Activated T-cell treated with anti-CD3 and anti-CD28 coated beads for 4 hours (primary cell): ENCODE data around the gene CCL11.

Experiments
- DNase-seq: peaks from one replicate; pipeline ENCODE4 v3.0.0-alpha.2; 2020

The CCL11 gene

GRCh38 chr17:34257986-34258326 lies 27.6 kb upstream of the CCL11 start:
- DNase-seq: no peak

GRCh38 chr17:34259146-34259545 lies 26.4 kb upstream of the CCL11 start:
- no peak for DNase-seq

DNA sequence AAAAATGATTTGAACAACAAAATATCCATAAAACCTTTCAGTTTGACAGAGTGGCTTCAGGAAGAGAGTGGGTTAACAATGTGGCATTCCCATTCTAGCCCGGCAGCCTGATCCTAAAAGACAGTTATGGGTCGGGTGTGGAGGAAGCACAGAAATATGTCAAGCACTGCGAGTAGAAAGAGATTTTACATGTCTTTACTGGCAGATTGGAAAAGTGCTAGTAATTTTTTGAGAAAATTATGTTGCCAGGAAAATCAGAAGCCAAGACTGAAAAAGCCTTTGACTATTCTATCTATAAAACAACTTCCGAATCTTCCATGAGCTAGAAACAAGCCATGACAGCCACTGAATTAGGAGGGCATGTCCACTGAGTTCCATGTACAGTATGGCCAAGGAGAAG lies 24.7 kb upstream of the CCL11 start:
- DNase-seq: no peak

- no peak for DNase-seq
Measured at GRCh38 chr17:34261568-34262337, 23.8 kb upstream of the CCL11 start.

DNA sequence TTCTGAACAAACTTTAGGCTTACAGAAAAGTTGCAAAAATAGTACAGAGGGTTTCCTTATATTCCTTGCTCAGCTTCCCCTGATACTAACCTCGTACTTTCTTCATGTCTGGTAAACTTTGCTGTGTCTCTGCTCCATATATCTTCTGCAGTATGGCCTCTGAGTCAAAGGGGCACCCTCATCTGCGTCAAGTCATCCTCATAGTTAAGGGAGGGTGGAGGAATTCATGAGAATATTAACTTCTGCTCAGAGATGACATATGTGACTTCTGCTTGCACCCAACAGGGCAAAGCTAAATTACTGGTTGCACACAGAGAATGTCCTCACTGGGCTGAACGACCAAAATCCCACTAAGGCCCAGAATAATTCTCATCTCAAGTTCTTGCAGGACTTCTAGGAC lies 19.8 kb upstream of the CCL11 start:
- no peak for DNase-seq

GRCh38 chr17:34269969-34270368 lies 15.6 kb upstream of the CCL11 start, which contains the start of gene CCL7:
TSS of gene CCL7 (plus strand) at chr17:34270221. CDS start at chr17:34270291, 70 bp downstream.
- no peak for DNase-seq

DNA sequence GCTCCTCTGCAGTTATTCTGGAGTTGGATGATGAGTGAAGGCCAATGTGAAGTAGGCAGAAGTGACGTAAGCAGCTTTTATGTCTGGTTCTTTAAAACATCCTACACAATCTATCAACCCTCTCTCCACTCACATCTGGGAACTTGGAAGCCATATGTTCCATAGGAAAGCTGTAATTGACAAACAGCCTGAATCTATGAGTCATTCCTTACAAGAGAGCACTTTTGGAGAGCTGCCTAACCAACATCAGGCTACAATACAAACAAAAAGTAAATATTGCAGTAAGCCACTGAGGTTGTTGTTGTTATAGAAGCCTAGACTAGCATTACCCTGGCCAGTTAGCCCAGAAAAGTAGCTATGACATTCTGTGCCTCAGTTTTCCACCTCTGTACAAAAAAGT lies 9.7 kb upstream of the CCL11 start:
- DNase-seq: no peak

GRCh38 chr17:34276826-34277225 lies 8.7 kb upstream of the CCL11 start:
- no peak for DNase-seq

- no peak for DNase-seq
Measured at GRCh38 chr17:34283571-34283970, 2.0 kb upstream of the CCL11 start.

DNA sequence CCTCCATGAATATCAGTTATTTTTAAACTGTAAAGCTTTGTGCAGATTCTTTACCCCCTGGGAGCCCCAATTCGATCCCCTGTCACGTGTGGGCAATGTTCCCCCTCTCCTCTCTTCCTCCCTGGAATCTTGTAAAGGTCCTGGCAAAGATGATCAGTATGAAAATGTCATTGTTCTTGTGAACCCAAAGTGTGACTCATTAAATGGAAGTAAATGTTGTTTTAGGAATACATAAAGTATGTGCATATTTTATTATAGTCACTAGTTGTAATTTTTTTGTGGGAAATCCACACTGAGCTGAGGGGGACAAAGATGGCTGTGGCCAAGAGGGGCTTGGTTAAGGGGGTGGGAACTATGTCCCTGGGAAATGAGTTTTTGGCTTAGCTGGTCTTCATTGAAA lies 2.3 kb downstream of the CCL11 start:
- no peak for DNase-seq

DNA sequence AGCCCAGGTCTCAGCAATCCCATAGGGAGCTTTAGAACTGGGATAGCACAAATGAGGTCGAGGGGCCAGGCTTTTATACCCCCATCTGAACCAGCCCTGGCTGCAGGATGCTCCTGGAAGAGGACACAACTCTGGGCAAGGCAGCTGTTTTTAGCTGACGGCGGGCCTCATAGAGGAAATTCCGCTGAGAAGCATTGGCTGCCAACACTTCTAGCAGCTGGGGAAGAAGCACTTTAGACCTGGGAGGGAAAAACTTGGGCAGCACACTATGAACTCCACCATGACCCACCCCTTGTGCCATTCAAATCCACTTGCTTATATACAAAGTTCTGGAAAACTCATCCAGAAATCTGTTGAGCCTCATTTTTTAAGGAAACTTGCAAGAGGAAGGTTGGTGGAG lies 5.0 kb downstream of the CCL11 start:
- DNase-seq: no peak

GRCh38 chr17:34291721-34292348 lies 6.3 kb downstream of the CCL11 start:
- no peak for DNase-seq

DNA sequence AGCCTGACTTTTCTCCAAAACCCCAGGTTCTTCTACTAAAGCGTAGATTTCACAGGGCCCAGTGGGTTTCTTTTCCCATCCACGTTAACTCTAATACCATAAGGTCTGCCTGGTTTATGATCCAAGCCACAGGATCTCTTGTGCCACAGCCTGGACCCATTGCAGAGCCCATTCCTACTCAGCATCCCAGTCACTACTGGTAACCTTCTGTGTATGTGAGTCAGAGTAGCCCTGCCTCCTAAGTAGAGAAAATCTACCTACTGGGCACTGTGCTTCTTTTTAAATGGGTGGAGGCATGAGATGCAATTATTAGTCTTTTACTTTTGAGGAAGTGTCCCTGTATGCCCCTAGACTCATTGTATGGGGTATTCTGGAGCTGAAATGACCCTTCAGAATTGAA lies 13.5 kb downstream of the CCL11 start:
- DNase-seq: no peak

- no peak for DNase-seq
Measured at GRCh38 chr17:34299956-34300577, 14.5 kb downstream of the CCL11 start.

DNA sequence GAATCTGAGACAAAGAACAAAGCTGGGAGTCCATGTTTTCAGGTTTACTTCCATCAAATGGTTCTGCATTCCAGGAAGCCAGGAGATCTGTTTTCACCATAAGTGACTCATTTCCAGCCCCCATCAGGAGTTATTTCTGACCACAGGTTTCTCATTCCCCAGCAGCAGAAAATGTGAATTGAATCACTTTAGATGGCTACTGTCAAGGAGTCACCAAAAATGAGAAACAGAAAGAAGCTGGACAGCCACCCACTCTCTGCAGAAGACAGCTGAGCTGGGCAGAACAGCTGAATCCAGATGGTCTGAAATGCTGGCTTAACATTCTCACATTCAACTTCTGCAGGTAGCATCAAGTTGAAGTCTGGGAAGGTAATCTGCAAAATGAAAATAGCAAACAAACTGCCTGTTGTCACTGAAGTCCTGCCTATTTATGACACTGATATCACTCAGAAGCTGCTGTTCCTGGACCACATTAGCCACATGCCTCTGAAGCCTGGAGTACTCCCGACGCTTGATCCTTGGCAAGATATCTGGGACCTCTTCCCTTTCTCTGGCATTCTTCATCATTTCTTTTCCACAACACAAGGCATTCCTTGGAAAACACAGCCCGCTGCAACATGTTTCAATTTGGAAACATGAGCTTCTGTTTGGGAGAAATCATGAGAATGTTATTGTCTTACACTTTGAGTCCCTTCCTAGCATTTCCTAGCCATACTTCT lies 15.3 kb downstream of the CCL11 start:
- no peak for DNase-seq

DNA sequence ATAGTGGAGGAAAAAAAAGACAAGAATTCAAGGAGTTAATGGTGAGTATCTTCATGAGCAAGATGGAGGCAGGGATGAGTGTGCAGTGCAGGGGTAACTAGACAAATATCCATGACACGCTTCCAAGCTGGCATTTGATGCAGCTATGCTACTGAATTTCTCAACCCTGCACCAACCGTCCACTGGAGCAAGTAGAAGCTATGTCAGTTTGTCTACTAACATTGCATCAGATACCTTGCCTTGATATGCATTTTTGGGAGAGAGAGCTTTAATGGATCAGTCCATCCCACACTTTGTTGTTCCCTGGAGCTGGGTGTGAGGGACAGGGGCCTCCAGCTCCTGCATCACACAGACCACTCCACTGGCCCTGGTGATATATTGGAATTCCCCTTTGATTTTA lies 16.4 kb downstream of the CCL11 start:
- no peak for DNase-seq

DNA sequence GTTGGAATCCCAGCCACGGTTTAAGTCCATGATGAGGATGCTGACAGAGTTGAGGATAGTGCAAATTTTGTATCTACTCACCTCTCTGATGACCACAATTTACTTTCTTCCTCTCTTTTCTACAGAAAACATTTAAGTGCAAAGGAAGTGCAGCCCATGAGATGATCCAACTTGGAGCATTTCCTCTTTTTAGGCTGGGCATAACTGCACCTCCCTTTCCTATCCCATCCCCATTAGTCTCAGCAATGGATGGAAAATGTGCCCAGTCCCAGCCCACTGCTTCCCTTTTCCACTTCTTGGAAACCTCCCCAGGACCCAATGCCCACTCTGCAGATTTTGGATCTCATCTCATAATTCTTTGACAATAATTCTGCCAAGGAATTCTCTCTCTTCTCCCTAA lies 17.1 kb downstream of the CCL11 start:
- DNase-seq: no peak

- no peak for DNase-seq
Measured at GRCh38 chr17:34303606-34304005, 18.1 kb downstream of the CCL11 start.

DNA sequence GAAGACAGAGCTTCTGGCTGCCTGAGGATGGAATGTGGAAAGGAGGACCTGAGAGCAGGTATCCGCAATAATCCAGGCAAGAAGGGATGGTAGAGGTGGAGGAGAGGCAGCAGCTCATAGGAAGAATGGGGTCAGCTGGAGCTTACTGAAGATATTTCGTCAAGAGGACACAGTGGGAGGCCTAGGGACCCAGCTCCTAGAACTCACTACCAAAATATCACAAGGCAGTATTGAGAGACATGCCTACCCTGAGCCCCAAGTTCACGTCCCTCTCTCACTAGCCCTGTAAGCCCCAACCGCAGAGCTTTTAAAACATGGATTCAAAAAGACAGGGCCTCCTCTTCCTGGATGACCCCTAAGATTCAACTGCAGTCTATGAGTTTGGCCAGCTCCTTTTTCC lies 19.5 kb downstream of the CCL11 start:
- no peak for DNase-seq

DNA sequence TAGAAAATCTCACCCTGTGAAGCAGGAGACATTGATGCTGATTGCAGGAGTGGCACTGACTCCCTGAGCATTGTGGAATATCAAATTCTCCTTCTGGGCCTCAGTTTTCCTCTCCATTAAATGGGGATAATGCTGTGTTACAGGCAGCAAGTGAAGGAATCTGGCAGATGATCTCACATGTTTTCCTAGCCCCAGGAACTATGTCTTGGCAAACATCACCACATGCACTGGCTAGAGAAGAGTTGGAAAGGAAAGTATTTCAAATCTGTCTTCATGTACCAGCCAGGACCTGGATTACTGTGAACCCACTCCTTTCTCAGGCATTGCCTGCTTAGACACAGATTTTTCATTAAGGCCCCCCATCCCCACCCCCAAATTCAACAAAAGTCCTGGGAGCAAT lies 20.1 kb downstream of the CCL11 start:
- no peak for DNase-seq

- no peak for DNase-seq
Measured at GRCh38 chr17:34306466-34306865, 20.9 kb downstream of the CCL11 start.

- no peak for DNase-seq
Measured at GRCh38 chr17:34307110-34307509, 21.6 kb downstream of the CCL11 start.

GRCh38 chr17:34308371-34308770 lies 22.8 kb downstream of the CCL11 start:
- DNase-seq: no peak

DNA sequence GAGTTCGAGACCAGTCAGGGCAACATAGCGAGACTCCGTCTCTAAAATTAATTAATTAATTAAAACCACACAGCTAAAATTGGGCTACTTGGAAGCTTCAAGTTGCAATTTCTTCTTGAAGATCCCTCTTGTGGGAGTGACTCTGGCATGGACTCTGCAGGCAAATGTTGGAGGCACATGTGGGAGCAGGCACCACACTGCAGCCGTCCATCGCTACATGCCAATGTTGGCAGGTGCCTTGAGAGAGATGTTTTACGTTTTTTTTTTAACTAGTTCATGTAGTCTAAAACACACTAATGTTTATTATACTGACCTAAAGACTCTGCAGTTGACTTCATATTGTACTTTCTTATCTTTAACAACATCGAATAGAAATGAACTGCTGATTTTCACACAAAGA lies 25.7 kb downstream of the CCL11 start:
- DNase-seq: no peak
